Measurements from ENCODE around the gene TEDC1. TPM values are rescaled to one million over a fixed set of nuclear protein-coding genes. Genes with fewer than 3 reads are reported as not detected.

TEDC1 gene
- total RNA-seq, 1 experiment from 2014 or later: 17.9 TPM

- H3K36me3 Mint-ChIP-seq: no peaks in the 10 kb centered on the region
- ATAC-seq (peak; percentile 64), DNase-seq (ENCODE audit: low spot score) (peak; percentile 99)
- H3K27ac Mint-ChIP-seq: no peak overlapping the region
- no peaks in the 10 kb centered on the region for H3K9me3 Mint-ChIP-seq
- H3K4me3 Mint-ChIP-seq: peak overlapping the region; percentile 56
- POLR2A ChIA-PET: no interaction called here
- H3K27me3 Mint-ChIP-seq (ENCODE audit: low read depth): peaks cover 34% of the 10 kb centered on the region
- H3K4me1 Mint-ChIP-seq: 0 out of 2 replicates have a peak, but pooled peaks cover 3% of the 10 kb centered on the region
- CTCF ChIA-PET: interaction anchor here (0.6 to 7.2 kb wide), 7 partner anchors 9 to 387 kb away, joined by 4 to 116 read pairs (median 5); partner anchors contain the start of genes CRIP1 and TEDC1
- TF ChIP-seq IRF2 (CRISPR knock-in tag; IDR thresholded peaks at IDR 0.05; ENCODE audit: borderline replicate concordance, low read depth) (no peak), JAZF1 (CRISPR knock-in tag; IDR thresholded peaks at IDR 0.05) (no peak), JUN (CRISPR knock-in tag; IDR thresholded peaks at IDR 0.05) (no peak), ZNF512 (CRISPR knock-in tag; IDR thresholded peaks at IDR 0.05; ENCODE audit: borderline replicate concordance) (no peak), GRHL2 (CRISPR knock-in tag; IDR thresholded peaks at IDR 0.05; ENCODE audit: insufficient replicate concordance, severe bottlenecking) (no peak), TCF7 (CRISPR knock-in tag; IDR thresholded peaks at IDR 0.05; ENCODE audit: low read depth) (no peak), NFATC4 (CRISPR knock-in tag; IDR thresholded peaks at IDR 0.05) (no peak), SP1 (CRISPR knock-in tag; conservative IDR thresholded peaks at IDR 0.05) (no peak), NR3C1 (CRISPR knock-in tag; conservative IDR thresholded peaks at IDR 0.05; ENCODE audit: low read depth) (no peak), ATF1 (CRISPR knock-in tag; IDR thresholded peaks at IDR 0.05) (no peak), ETV6 (CRISPR knock-in tag; IDR thresholded peaks at IDR 0.05) (no peak), TP53 (CRISPR knock-in tag; IDR thresholded peaks at IDR 0.05) (no peak), CTCF (IDR thresholded peaks at IDR 0.05) (no peak), CREM (CRISPR knock-in tag; IDR thresholded peaks at IDR 0.05) (no peak)
- TF ChIP-seq, protein P1, sequence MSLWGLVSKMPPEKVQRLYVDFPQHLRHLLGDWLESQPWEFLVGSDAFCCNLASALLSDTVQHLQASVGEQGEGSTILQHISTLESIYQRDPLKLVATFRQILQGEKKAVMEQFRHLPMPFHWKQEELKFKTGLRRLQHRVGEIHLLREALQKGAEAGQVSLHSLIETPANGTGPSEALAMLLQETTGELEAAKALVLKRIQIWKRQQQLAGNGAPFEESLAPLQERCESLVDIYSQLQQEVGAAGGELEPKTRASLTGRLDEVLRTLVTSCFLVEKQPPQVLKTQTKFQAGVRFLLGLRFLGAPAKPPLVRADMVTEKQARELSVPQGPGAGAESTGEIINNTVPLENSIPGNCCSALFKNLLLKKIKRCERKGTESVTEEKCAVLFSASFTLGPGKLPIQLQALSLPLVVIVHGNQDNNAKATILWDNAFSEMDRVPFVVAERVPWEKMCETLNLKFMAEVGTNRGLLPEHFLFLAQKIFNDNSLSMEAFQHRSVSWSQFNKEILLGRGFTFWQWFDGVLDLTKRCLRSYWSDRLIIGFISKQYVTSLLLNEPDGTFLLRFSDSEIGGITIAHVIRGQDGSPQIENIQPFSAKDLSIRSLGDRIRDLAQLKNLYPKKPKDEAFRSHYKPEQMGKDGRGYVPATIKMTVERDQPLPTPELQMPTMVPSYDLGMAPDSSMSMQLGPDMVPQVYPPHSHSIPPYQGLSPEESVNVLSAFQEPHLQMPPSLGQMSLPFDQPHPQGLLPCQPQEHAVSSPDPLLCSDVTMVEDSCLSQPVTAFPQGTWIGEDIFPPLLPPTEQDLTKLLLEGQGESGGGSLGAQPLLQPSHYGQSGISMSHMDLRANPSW (CRISPR knock-in tag; conservative IDR thresholded peaks at IDR 0.05; ENCODE audit: low read depth): no peak
- TF ChIP-seq, protein P2, sequence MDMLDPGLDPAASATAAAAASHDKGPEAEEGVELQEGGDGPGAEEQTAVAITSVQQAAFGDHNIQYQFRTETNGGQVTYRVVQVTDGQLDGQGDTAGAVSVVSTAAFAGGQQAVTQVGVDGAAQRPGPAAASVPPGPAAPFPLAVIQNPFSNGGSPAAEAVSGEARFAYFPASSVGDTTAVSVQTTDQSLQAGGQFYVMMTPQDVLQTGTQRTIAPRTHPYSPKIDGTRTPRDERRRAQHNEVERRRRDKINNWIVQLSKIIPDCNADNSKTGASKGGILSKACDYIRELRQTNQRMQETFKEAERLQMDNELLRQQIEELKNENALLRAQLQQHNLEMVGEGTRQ (CRISPR knock-in tag; IDR thresholded peaks at IDR 0.05): no peak
- TF ChIP-seq, protein P3, sequence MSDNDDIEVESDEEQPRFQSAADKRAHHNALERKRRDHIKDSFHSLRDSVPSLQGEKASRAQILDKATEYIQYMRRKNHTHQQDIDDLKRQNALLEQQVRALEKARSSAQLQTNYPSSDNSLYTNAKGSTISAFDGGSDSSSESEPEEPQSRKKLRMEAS (CRISPR knock-in tag; IDR thresholded peaks at IDR 0.05): no peak
- TF ChIP-seq, protein P4, sequence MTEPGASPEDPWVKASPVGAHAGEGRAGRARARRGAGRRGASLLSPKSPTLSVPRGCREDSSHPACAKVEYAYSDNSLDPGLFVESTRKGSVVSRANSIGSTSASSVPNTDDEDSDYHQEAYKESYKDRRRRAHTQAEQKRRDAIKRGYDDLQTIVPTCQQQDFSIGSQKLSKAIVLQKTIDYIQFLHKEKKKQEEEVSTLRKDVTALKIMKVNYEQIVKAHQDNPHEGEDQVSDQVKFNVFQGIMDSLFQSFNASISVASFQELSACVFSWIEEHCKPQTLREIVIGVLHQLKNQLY (CRISPR knock-in tag; IDR thresholded peaks at IDR 0.05): no peak
- TF ChIP-seq, protein P5, sequence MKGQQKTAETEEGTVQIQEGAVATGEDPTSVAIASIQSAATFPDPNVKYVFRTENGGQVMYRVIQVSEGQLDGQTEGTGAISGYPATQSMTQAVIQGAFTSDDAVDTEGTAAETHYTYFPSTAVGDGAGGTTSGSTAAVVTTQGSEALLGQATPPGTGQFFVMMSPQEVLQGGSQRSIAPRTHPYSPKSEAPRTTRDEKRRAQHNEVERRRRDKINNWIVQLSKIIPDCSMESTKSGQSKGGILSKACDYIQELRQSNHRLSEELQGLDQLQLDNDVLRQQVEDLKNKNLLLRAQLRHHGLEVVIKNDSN (CRISPR knock-in tag; IDR thresholded peaks at IDR 0.05): no peak
- TF ChIP-seq, protein P6, sequence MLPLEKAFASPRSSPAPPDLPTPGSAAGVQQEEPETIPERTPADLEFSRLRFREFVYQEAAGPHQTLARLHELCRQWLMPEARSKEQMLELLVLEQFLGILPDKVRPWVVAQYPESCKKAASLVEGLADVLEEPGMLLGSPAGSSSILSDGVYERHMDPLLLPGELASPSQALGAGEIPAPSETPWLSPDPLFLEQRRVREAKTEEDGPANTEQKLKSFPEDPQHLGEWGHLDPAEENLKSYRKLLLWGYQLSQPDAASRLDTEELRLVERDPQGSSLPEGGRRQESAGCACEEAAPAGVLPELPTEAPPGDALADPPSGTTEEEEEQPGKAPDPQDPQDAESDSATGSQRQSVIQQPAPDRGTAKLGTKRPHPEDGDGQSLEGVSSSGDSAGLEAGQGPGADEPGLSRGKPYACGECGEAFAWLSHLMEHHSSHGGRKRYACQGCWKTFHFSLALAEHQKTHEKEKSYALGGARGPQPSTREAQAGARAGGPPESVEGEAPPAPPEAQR (CRISPR knock-in tag; IDR thresholded peaks at IDR 0.05): no peak
Observed at GRCh38 chr14:105473677-105474482, 17.2 kb upstream of the TEDC1 start.
